Measurements from ENCODE around the gene PLD6. TPM values are rescaled to one million over a fixed set of nuclear protein-coding genes. Genes with fewer than 3 reads are reported as not detected.

Gene PLD6
- total RNA-seq, 1 experiment from 2014 or later, result 0.09 TPM

DNA sequence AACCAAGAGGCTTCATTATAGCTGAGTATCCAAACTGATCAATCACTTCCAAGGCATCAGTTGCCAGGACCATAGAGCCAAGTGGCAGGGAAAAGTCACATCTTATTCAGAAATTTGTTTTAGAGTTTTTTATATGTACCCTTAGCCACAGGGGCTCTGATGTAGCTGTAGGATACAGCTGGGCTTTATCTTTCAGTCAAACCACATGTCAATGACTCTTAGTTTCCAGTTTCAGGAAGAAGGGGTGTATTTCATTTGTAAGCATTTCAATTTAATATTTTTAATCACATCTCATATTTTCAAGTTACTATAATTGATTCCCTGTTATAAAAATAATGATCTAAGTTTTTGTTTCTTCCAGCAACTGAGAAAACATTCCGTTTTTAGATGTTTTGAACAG lies 33.7 kb upstream of the PLD6 start:
- H3K36me3 Mint-ChIP-seq (ENCODE audit: insufficient read depth in 1 of 3, low read depth in 3 of 3), result peaks cover 0 to 10% (median 3%) of the 10 kb centered on the region in 3 experiments; a peak in 3 of 7 replicates
- peaks cover 9% of the 10 kb centered on the region; the same call in 1 of the 2 replicates for H3K79me2 ChIP-seq (ENCODE audit: insufficient read depth, low read length)
- H2BK15ac ChIP-seq (ENCODE audit: low read depth, low read length), result no peak overlapping the region
- no CpG with 5 or more reads among the region's 1 CpG for WGBS (ENCODE audit: extremely low coverage, insufficient read length, low lambda C conversion rate)
- H2AK5ac ChIP-seq (ENCODE audit: insufficient read length, low read length), result no peak overlapping the region
- H3K4ac ChIP-seq (ENCODE audit: low read depth, low read length), result no peak overlapping the region
- H3K27ac ChIP-seq (ENCODE audit: insufficient read length, low read depth, low read length), result no peak overlapping the region
- no peak overlapping the region for H3K27ac Mint-ChIP-seq
- no peak overlapping the region for H2BK12ac ChIP-seq (ENCODE audit: insufficient read length, low read depth, low read length)
- no peaks in the 10 kb centered on the region for H3K9me3 Mint-ChIP-seq
- no peak overlapping the region for H2BK5ac ChIP-seq (ENCODE audit: insufficient read length, low read length)
- H4K20me1 ChIP-seq (ENCODE audit: control insufficient read depth, insufficient read depth, insufficient read length), result no peaks in the 10 kb centered on the region
- H4K5ac ChIP-seq (ENCODE audit: insufficient read length, low read depth, low read length), result no peak overlapping the region
- H3K4me2 ChIP-seq (ENCODE audit: insufficient read depth, insufficient read length, low read length), result no peak overlapping the region
- no peaks in the 10 kb centered on the region for H3K27me3 ChIP-seq (ENCODE audit: insufficient read depth, low read length)
- H3K4me1 Mint-ChIP-seq, result peaks cover 21 to 27% of the 10 kb centered on the region in 2 experiments
- DNase-seq, result no peak
- H3K14ac ChIP-seq (ENCODE audit: insufficient read depth, low read length), result no peak overlapping the region
- H3K9me3 ChIP-seq (ENCODE audit: control insufficient read depth, low read depth, low read length), result no peaks in the 10 kb centered on the region
- H3K56ac ChIP-seq (ENCODE audit: insufficient read length, low read depth, low read length), result no peak overlapping the region
- H2BK20ac ChIP-seq (ENCODE audit: low read depth, low read length, poor library complexity, severe bottlenecking), result no peak overlapping the region
- peaks cover 11% of the 10 kb centered on the region for H3K4me1 ChIP-seq (ENCODE audit: insufficient read depth, low read length)
- no peak overlapping the region for H3T11ph ChIP-seq (ENCODE audit: low read length)
- no peak overlapping the region for H3K9ac ChIP-seq (ENCODE audit: extremely low read depth, insufficient read length, low read length)
- H3K23me2 ChIP-seq (ENCODE audit: insufficient read length, low read depth, low read length, poor library complexity, severe bottlenecking), result peaks cover 5% of the 10 kb centered on the region
- no peak overlapping the region for H4K8ac ChIP-seq (replicated peaks; ENCODE audit: insufficient read length, low read depth, low read length)
- TF ChIP-seq, protein P1, sequence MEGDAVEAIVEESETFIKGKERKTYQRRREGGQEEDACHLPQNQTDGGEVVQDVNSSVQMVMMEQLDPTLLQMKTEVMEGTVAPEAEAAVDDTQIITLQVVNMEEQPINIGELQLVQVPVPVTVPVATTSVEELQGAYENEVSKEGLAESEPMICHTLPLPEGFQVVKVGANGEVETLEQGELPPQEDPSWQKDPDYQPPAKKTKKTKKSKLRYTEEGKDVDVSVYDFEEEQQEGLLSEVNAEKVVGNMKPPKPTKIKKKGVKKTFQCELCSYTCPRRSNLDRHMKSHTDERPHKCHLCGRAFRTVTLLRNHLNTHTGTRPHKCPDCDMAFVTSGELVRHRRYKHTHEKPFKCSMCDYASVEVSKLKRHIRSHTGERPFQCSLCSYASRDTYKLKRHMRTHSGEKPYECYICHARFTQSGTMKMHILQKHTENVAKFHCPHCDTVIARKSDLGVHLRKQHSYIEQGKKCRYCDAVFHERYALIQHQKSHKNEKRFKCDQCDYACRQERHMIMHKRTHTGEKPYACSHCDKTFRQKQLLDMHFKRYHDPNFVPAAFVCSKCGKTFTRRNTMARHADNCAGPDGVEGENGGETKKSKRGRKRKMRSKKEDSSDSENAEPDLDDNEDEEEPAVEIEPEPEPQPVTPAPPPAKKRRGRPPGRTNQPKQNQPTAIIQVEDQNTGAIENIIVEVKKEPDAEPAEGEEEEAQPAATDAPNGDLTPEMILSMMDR (conservative IDR thresholded peaks at IDR 0.05), result no peak
- no peak overlapping the region for H4K91ac ChIP-seq (ENCODE audit: insufficient read length, low read depth, low read length)
- H3K27me3 Mint-ChIP-seq (ENCODE audit: low read depth), result no peaks in the 10 kb centered on the region
- H2BK120ac ChIP-seq (ENCODE audit: low read depth, low read length, poor library complexity, severe bottlenecking), result no peak overlapping the region
- H3K18ac ChIP-seq (ENCODE audit: insufficient read length, low read depth, low read length), result no peak overlapping the region
- no peak overlapping the region for H2AFZ ChIP-seq (ENCODE audit: low read length)
- H3K23ac ChIP-seq (ENCODE audit: insufficient read length, low read depth, low read length), result no peak overlapping the region
- peaks cover 3% of the 10 kb centered on the region for H3K79me1 ChIP-seq (ENCODE audit: insufficient read depth, low read depth, low read length, poor library complexity, severe bottlenecking)
- H3K4me3 Mint-ChIP-seq, result no peak overlapping the region

Data from H9 (cell line).